GM12878 (cell line): ENCODE measurements around the gene TCOF1. TPM values are rescaled to one million over a fixed set of nuclear protein-coding genes. Genes with fewer than 3 reads are reported as not detected.

Experiments used
- CBX5 ChIP-seq: sonication (generic); IDR thresholded peaks from 2 replicates; pipeline ENCODE4 v1.6.1; 2016; ENCODE audit warnings: low read depth, moderate library complexity, mild to moderate bottlenecking, inconsistent platforms
- CHD1 ChIP-seq: IDR thresholded peaks from 2 replicates; pipeline ENCODE4 v1.6.1; 2012; ENCODE audit warnings: low read depth, low read length, improper control_type of control experiment
- E2F4 ChIP-seq: IDR thresholded peaks from 2 replicates; pipeline ENCODE4 v1.6.1; 2012; ENCODE audit warnings: low read depth, low read length, improper control_type of control experiment
- HCFC1 ChIP-seq: fragments of 150-350 bp; IDR thresholded peaks from 2 replicates; pipeline ENCODE4 v1.6.1; 2014; ENCODE audit warnings: low read length
- MAX ChIP-seq: IDR thresholded peaks from 2 replicates; pipeline ENCODE4 v1.6.1; 2012; ENCODE audit warnings: low read depth, low read length, improper control_type of control experiment
- MTA2 ChIP-seq: fragments of 450-650 bp; IDR thresholded peaks from 2 replicates; pipeline ENCODE4 v1.6.1; 2016; ENCODE audit warnings: low read depth, mild to moderate bottlenecking, moderate library complexity
- MYB ChIP-seq: fragments of 150-350 bp; IDR thresholded peaks from 2 replicates; pipeline ENCODE4 v1.6.1; 2014; ENCODE audit warnings: mild to moderate bottlenecking, low read depth, low read length, borderline replicate concordance
- NFIC ChIP-seq: IDR thresholded peaks from 2 replicates; pipeline ENCODE4 v1.6.1; 2012; ENCODE audit warnings: low read depth, mild to moderate bottlenecking, inconsistent platforms, low read length, moderate library complexity
- NRF1 ChIP-seq: conservative IDR thresholded peaks from 2 replicates; pipeline ENCODE4 v1.6.1; 2011; ENCODE audit warnings: mild to moderate bottlenecking, low read depth, low read length, improper control_type of control experiment
- PBX3 ChIP-seq: IDR thresholded peaks from 2 replicates; pipeline ENCODE4 v1.6.1; 2011; ENCODE audit warnings: mild to moderate bottlenecking, low read depth, low read length, moderate library complexity; ENCODE audit not compliant: insufficient replicate concordance
- PML ChIP-seq: IDR thresholded peaks from 2 replicates; pipeline ENCODE4 v1.6.1; 2012; ENCODE audit warnings: low read length, inconsistent platforms
- POLR2AphosphoS2 ChIP-seq: IDR thresholded peaks from 2 replicates; pipeline ENCODE4 v1.6.1; 2011; ENCODE audit warnings: low read depth, mild to moderate bottlenecking, low read length, improper control_type of control experiment, moderate library complexity
- RB1 ChIP-seq: fragments of 450-650 bp; formaldehyde crosslinking; IDR thresholded peaks from 2 replicates; pipeline ENCODE4 v1.6.1; 2017; ENCODE audit warnings: mild to moderate bottlenecking, borderline replicate concordance
- RUNX3 ChIP-seq: IDR thresholded peaks from 2 replicates; pipeline ENCODE4 v1.6.1; 2012; ENCODE audit warnings: low read length, inconsistent platforms
- TARDBP ChIP-seq: IDR thresholded peaks from 2 replicates; pipeline ENCODE4 v1.6.1; 2016; ENCODE audit warnings: borderline replicate concordance
- TBL1XR1 ChIP-seq: IDR thresholded peaks from 2 replicates; pipeline ENCODE4 v1.6.1; 2012; ENCODE audit warnings: low read depth, low read length, improper control_type of control experiment
- TCF7 ChIP-seq: IDR thresholded peaks from 2 replicates; pipeline ENCODE4 v1.6.1; 2014; ENCODE audit warnings: antibody characterized with exemption, borderline replicate concordance
- USF2 ChIP-seq: IDR thresholded peaks from 2 replicates; pipeline ENCODE4 v1.6.1; 2011; ENCODE audit warnings: low read depth, low read length, improper control_type of control experiment, borderline replicate concordance
- WRNIP1 ChIP-seq: IDR thresholded peaks from 2 replicates; pipeline ENCODE4 v1.6.1; 2011; ENCODE audit warnings: low read depth, low read length, improper control_type of control experiment, borderline replicate concordance
- ZBTB33 ChIP-seq: fragments of 450-650 bp; IDR thresholded peaks from 2 replicates; pipeline ENCODE4 v1.6.1; 2017; ENCODE audit warnings: mild to moderate bottlenecking
- ZNF592 ChIP-seq: fragments of 450-650 bp; IDR thresholded peaks from 2 replicates; pipeline ENCODE4 v1.6.1; 2017; ENCODE audit warnings: mild to moderate bottlenecking, moderate library complexity
- ZSCAN29 ChIP-seq: fragments of 450-650 bp; IDR thresholded peaks from 2 replicates; pipeline ENCODE4 v1.6.1; 2017; ENCODE audit warnings: mild to moderate bottlenecking, moderate library complexity
- polyA plus RNA-seq, 11 experiments: library from polyadenylated mRNA; depleted of rRNA in 4 of 11; unstranded in 6 of 11; stranded (reverse) in 5 of 11; fragments of >200 nt; fragmentation: Nextera tagmentation in 4 of 11; fragmentation: Illumina TruSeq in 1 of 11; extraction: Ambion mirVana in 4 of 11; extraction: Trizol in 1 of 11; gene quantifications; 1 replicate in 1 of 11; 2 replicates in 10 of 11; pipeline versions ENCODE4 v1.2.1 to v1.2.3, GENCODE V29; 2011 to 2016; ENCODE audit warnings: inconsistent platforms in 2 of 11, missing spikeins in 2 of 11, low read depth in 1 of 11
- total RNA-seq, 4 experiments: library from RNA; depleted of rRNA in 3 of 4; stranded (reverse); fragments of >200 nt in 3 of 4; fragmentation: Illumina TruSeq in 1 of 4; extraction: Trizol in 1 of 4; gene quantifications; 2 replicates each; pipeline versions ENCODE4 v1.2.1 to v1.2.3, GENCODE V29; 2013 to 2021

The TCOF1 gene
- total and polyA plus RNA-seq, 10 of the 15 experiments (the other 5 are each of a cell fraction or from before 2014, with no cell fraction given): 8.7 to 83.9 (median 38.9) TPM

GRCh38 chr5:150410524-150411244, 53.2 kb downstream of the TCOF1 start (continued):
- no peak for TF ChIP-seq ZBTB33
- no peak for TF ChIP-seq TARDBP
- TF ChIP-seq NFIC: no peak
- TF ChIP-seq CHD1: peak; percentile 41; the same call in 1 of the 2 replicates
- TF ChIP-seq ZNF592: no peak
- no peak for TF ChIP-seq NRF1
- TF ChIP-seq PML: no peak
- no peak for TF ChIP-seq USF2
- TF ChIP-seq RUNX3: no peak
- no peak for TF ChIP-seq HCFC1
- TF ChIP-seq ZSCAN29: no peak
- peak; percentile 71 for TF ChIP-seq MYB
- 0 out of 2 replicates have a peak, but pooled peaks have one; percentile 10 for TF ChIP-seq TCF7
- peak; percentile 91 for TF ChIP-seq WRNIP1
- TF ChIP-seq CBX5: no peak
- peak; percentile 61 for TF ChIP-seq PBX3
- no peak for TF ChIP-seq RB1
- TF ChIP-seq TBL1XR1: peak; percentile 58; the same call in 1 of the 2 replicates
- no peak for TF ChIP-seq MAX
- no peak for TF ChIP-seq MTA2
- TF ChIP-seq E2F4: no peak
- TF ChIP-seq POLR2AphosphoS2: no peak; the same call in none of the 2 replicates
